Cardiac septum (tissue), 1 donor: Measurements from ENCODE around the gene OXGR1. TPM values are rescaled to one million over a fixed set of nuclear protein-coding genes. Genes with fewer than 3 reads are reported as not detected.

Source experiments
- DNase-seq: peaks from one replicate; pipeline ENCODE4 v3.0.0-alpha.2; 2020; ENCODE audit warnings: low spot score
- intact Hi-C: fragments of 100-400 bp; cut with DNase I; formaldehyde crosslinking; loops from one replicate; pipeline ENCODE4 v1.14.0; 2022
- total RNA-seq: library from RNA; stranded (reverse); fragmentation: NEBNext Ultra II Directional; extraction: Animal tissue kit (Norgen Biotek cat#: 25700); gene quantifications from one replicate; pipeline ENCODE4 v1.2.1, GENCODE V29; 2021
- donor health status: DM: no; HTN: no; CAD: no.

OXGR1 gene
- total RNA-seq, 1 donor from 2014 or later, result not detected

- intact Hi-C loops, result no loop called here
Measured at GRCh38 chr13:97011446-97012131, 17.3 kb upstream of the OXGR1 start.

DNA sequence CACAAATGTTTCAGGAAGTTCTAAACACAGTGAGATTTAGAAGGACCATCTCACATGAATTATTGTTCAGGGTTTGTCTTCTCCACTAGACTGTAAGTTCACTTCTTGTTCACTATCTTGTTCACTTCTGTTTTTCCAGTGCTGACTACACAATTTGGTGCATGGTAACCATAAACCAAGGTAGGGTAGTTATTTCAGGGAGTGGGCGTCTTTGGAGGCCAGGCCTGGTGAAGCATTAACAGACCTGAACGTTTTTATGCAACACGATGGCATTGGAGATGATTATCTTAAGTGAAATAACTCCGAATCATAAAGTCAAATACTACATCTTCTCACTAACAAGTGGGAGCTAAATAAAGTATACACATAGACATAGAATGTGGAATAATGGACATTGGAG lies 14.4 kb upstream of the OXGR1 start:
- DNase-seq, result no peak
- intact Hi-C loops, result no loop called here

More at GRCh38 chr13:97011446-97012131, 17.3 kb upstream of the OXGR1 start:
- no peak for DNase-seq

DNA sequence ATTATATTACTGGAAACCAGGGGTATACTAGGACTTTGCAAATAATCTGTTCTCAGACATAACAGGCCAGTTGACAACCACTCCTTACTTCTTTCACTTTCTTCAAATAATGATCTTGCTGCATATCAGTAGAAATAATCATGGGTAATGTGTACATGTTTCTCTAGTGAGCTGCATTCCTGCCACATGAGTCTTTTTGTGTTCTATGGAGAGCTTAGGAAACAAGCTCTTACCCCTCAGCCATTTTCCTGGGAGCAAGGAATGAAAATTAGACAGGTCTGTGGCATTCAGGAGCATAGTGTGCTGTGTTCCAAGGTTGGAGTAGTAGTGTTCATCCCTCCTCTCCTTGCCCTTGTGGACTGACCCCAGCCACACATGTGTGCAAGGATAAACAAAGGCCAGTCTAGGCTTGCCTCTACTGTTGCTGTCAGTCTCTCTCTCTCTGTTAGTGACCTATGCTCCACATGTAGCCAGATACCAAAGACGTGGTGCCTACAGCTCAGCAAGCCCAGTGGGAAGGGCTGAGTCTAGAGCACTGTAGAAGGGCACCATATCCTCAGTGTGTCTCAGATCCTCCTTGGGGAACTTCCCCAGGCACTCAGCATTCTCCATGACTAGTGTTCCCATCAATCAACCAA lies 11.5 kb upstream of the OXGR1 start:
- intact Hi-C loops, result no loop called here
- DNase-seq, result no peak

GRCh38 chr13:97004886-97005285 lies 10.6 kb upstream of the OXGR1 start:
- no peak for DNase-seq
- intact Hi-C loops, result no loop called here

DNA sequence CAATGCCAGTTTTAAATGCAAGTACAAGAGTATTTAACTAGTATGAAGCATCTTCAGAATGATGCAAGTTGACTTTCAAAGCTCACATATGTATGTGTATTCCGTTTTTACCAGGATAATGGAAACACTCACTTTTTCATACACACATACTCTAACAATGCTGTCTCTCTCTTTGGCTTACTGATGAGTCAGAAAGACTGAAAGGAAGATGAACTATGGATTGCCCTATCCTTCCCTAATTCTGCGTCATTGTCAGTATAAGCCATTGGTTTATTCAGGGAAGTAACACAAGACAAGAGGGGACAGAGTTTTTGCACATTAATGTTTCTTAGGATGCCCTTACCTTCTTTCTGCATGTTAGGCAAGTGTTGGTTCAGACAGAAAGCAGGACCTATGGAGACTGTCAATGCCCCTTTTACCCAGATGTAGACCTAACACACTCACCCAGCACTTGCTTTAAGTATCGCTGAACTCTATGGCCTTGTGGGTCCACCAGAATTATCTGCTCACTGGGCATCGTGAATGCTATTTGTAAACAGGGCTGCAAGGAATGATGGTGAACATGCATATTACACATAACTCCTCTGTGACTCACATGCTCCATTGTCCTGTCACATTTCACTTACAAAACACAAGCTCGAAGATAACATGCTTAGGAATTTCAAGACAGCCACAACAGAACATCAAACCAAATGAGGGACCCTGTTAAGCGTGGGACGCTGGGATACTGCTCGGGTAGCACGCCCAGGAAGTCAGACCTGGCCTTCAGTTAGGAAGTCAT lies 10.0 kb upstream of the OXGR1 start:
- intact Hi-C loops, result no loop called here

DNA sequence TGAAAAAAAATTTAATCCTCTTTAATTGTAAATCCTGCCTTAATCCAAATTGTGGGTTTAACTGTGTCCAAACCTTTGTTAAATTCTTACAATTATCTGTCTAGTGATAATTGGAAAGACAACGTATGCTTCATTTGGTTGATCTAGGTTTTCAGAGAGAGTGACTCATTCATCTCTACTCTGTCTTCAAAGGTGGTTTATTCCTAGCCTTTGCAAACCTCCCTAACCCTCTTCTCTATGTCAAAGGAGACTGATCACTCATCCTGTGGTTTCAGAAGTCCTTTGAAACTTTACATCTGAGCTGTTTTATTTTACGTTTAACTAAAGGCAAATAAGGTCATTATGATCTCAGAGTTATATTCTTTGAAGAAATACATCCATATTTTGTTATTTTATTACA lies 8.8 kb upstream of the OXGR1 start:
- intact Hi-C loops, result no loop called here
- no peak for DNase-seq

More for the DNA sequence above, 10.0 kb upstream of the OXGR1 start:
- DNase-seq, result no peak

DNA sequence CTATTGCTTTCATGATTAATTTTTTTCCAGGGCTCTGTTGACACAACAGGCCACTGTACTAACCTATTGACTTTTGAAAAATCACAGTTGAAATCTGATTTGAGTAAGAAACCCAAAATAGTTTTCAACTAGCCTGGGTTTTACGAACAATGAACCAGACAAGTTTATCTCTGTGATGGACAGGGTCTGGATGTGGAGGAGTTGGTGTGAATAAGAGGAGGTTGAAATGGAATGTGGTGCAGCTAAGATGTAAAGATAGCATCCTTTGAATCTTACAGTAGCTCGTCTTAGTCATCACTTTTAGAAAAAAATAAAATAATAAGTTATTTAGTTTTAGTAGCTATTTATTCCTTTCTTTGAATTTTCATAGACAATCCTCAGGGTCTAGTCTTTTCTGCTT lies 8.3 kb upstream of the OXGR1 start:
- intact Hi-C loops, result no loop called here

GRCh38 chr13:97001636-97002035 lies 7.4 kb upstream of the OXGR1 start:
- intact Hi-C loops, result no loop called here
- no peak for DNase-seq

More for the DNA sequence above, 8.3 kb upstream of the OXGR1 start:
- no peak for DNase-seq

DNA sequence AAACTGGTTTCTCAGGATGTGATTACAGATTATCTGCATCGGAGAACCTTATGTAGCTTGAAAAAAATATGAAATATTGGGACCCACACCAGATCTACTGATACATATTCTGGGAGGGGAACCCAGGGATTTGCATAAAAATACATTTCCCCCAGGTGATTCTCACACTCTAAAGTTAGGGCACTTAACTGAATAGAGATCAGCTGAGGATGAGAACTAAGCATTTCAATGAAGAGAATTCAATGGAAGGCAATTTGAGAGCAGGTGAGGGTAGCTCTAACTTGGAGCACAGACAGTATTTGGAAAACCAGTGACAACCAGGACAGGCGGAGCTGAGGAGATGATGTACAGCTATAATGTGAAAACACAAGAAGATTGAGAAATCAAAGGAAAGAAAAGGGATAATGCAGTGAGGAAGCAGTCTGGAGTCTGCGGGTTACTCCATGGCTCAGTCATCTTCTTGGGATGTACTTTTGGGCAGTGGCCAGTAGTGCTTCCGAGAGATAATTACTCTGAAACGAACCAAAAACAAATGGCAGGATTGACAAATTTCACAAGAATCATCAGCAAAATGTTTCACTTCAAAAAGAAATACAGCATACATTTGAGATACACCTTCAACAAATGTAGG lies 6.1 kb upstream of the OXGR1 start:
- no peak for DNase-seq
- intact Hi-C loops, result no loop called here

- DNase-seq, result no peak
- intact Hi-C loops, result no loop called here
Measured at GRCh38 chr13:96999091-96999490, 4.8 kb upstream of the OXGR1 start.

DNA sequence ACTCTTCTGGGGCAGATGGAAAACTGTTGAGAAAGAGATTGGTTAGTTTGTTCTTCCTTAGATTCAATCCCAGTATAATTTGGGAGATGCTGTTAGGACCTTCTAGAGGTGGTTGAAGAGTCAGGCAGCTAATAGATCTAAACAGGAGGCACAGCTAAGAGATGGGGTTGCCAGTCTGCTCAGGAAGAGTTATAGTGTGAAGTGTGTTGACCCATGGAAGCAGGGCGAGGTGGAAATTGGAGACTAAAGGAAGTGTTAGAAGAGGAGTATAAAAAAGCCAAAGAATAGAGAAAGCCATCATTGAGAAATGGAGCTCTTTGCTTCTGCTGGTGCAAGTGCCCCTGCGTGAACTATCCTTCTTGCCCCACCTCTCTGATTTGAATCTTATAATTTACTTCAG lies 3.8 kb upstream of the OXGR1 start:
- intact Hi-C loops, result no loop called here
- DNase-seq, result no peak

GRCh38 chr13:96996886-96997285 lies 2.6 kb upstream of the OXGR1 start:
- intact Hi-C loops, result no loop called here
- no peak for DNase-seq

GRCh38 chr13:96996107-96996506 lies 1.8 kb upstream of the OXGR1 start:
- intact Hi-C loops, result no loop called here
- no peak for DNase-seq

GRCh38 chr13:96994858-96995243 lies 575 bp upstream of the OXGR1 start:
- intact Hi-C loops, result no loop called here
- DNase-seq, result no peak

- no peak for DNase-seq
- intact Hi-C loops, result no loop called here
Measured at GRCh38 chr13:96993634-96994016, 651 bp downstream of the OXGR1 start.

GRCh38 chr13:96992633-96993032 lies 1.6 kb downstream of the OXGR1 start:
- intact Hi-C loops, result no loop called here
- no peak for DNase-seq

GRCh38 chr13:96991072-96991471 lies 3.2 kb downstream of the OXGR1 start:
- DNase-seq, result no peak
- intact Hi-C loops, result no loop called here

DNA sequence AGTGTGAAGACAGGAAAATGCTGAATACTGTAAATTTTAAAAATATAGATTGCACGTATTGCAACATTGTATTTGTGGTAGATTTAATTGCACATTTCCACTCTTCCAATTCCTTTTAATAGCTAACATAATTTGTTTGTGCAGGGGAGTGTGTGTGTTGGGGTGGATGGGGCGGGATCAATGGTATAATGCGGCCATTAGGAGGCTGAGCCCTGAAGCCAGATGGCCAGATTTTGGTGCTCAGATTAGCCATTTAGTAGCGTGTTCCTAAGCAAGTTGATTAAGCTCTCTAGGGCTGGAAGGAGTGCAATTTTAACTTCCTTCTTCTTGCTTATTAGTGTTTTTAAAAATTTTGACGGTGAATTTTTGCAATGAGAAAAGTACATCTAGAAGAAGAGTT lies 5.8 kb downstream of the OXGR1 start:
- DNase-seq, result no peak
- intact Hi-C loops, result no loop called here

- intact Hi-C loops, result no loop called here
- DNase-seq, result no peak
Measured at GRCh38 chr13:96984051-96984508, 10.2 kb downstream of the OXGR1 start.

DNA sequence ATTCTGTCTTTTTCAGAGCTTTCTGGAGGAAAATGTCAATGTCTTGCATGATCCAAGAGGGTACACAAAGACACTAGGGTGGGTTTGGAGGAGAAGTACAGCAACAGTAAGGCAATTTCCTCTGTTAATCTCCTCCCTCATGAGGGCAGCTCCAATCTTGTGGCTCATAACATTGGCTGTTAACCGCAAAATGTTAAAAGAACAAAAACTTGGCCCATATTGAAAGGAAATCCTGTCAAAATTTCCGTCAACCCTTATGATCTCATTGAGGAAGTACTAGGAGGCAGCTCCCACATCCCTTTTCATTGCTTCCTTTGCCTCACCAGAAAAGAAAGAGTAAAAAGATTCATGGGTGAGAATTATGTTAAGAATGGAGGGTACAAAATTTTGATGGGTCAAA lies 11.6 kb downstream of the OXGR1 start:
- DNase-seq, result no peak
- intact Hi-C loops, result no loop called here
